Kidney tubule cell (primary cell): ENCODE data around the gene ZCCHC18.
A peak's percentile ranks its signal among the peaks of the same experiment; 100 is the strongest.

ENCODE experiments used
- DNase-seq: peaks from one replicate; pipeline ENCODE4 v3.0.0-alpha.2; 2018; ENCODE audit warnings: low spot score

Gene ZCCHC18

GRCh38 chrX:104134583-104135261 lies 22.4 kb downstream of the ZCCHC18 start:
- DNase-seq: no peak

- DNase-seq: peak; percentile 61
These were observed 23.4 kb downstream of the ZCCHC18 start for GRCh38 chrX:104135677-104136076.

GRCh38 chrX:104136241-104137019 lies 24.1 kb downstream of the ZCCHC18 start:
- DNase-seq: peak; percentile 84

- no peak for DNase-seq
These were observed 25.2 kb downstream of the ZCCHC18 start for GRCh38 chrX:104137496-104137895.

- no peak for DNase-seq
These were observed 28.9 kb downstream of the ZCCHC18 start for GRCh38 chrX:104141087-104141760.

GRCh38 chrX:104151037-104151436 lies 38.7 kb downstream of the ZCCHC18 start:
- DNase-seq: no peak

GRCh38 chrX:104156630-104157529 lies 44.6 kb downstream of the ZCCHC18 start, which contains the start of gene SLC25A53:
Gene SLC25A53 (minus strand): TSS chrX:104157009. CDS start chrX:104105257, 51,752 bp downstream.
- peak; percentile 83 for DNase-seq
